Measurements from ENCODE around the gene IL17RE. TPM values are rescaled to one million over a fixed set of nuclear protein-coding genes. Genes with fewer than 3 reads are reported as not detected.
A peak's percentile ranks its signal among the peaks of the same experiment; 100 is the strongest.

Gene IL17RE
- total and polyA plus RNA-seq, 2 of the 13 experiments (the other 11 are each of a cell fraction or from before 2014, with no cell fraction given), result 14.5 to 24.1 TPM

- no peak for TF ChIP-seq CSRNP1 (CRISPR knock-in tag; IDR thresholded peaks at IDR 0.05)
- no peak for TF ChIP-seq ZNF468 (CRISPR knock-in tag; IDR thresholded peaks at IDR 0.05)
- TF ChIP-seq ZFP37 (CRISPR knock-in tag; IDR thresholded peaks at IDR 0.05; ENCODE audit: borderline replicate concordance), result no peak
- TF ChIP-seq ETV6 (CRISPR knock-in tag; conservative IDR thresholded peaks at IDR 0.05), result no peak
- TF ChIP-seq EP300 (IDR thresholded peaks at IDR 0.05; ENCODE audit: low read depth in 2 of 2, low read length in 2 of 2), result no peak
- no peak for TF ChIP-seq EP300 (CRISPR knock-in tag; IDR thresholded peaks at IDR 0.05; ENCODE audit: borderline replicate concordance)
Observed at GRCh38 chr3:9913601-9914000, 11.0 kb downstream of the IL17RE start (continued).

GRCh38 chr3:9914011-9914410 lies 11.4 kb downstream of the IL17RE start:
- 0 out of 2 replicates have a peak overlapping the region, but pooled peaks have one; percentile 8 for H3K4me2 ChIP-seq (ENCODE audit: low read depth, low read length)
- no TSS peak for BruUV-seq (replicated peaks)
- intact Hi-C loops (cut with micrococcal nuclease; ENCODE audit: unreplicated experiment) (loop anchor here (2.0 kb wide), 1 partner anchor 15 kb away; no protein-coding TSS in a partner anchor), in situ Hi-C loops (cut with HindIII; ENCODE audit: extremely low pct_ligation_motif_present, low pct_unique_long_range_greater_than_20kb) (no loop called here)
- no peak for FAIRE-seq
- no peak overlapping the region for H3K9ac ChIP-seq (ENCODE audit: insufficient read depth, low read depth, low read length)
- DNase-seq (ENCODE audit: low spot score), result no peak
- H4K20me1 ChIP-seq (ENCODE audit: insufficient read depth, low read length), result no peaks in the 10 kb centered on the region
- WGBS (ENCODE audit: low lambda C conversion rate), result 73% methylated on average over 1 of the region's 1 CpG
- ChIA-PET POLR2A (interaction anchor here (1.4 to 9.0 kb wide), 4 partner anchors 13 to 49 kb away, joined by 7 to 298 read pairs (median 80); partner anchors contain the start of genes CRELD1 and IL17RE), CTCF (ENCODE audit: low intra/inter-chr PET ratio, low total read pairs) (interaction anchor here (2.1 kb wide), 1 partner anchor 52 kb away, joined by 14 read pairs; no protein-coding TSS in a partner anchor)
- no peak overlapping the region for H2AFZ ChIP-seq (ENCODE audit: low read length)
- H3K27ac ChIP-seq (ENCODE audit: extremely low read length, insufficient read depth, low read length), result peak overlapping the region; percentile 90
- peaks cover 38% of the 10 kb centered on the region for H3K4me1 ChIP-seq (ENCODE audit: insufficient read depth, low read length)
- no peak for ATAC-seq
- TF ChIP-seq ZNF331 (CRISPR knock-in tag; IDR thresholded peaks at IDR 0.05) (no peak), ZNF879 (CRISPR knock-in tag; IDR thresholded peaks at IDR 0.05) (0 out of 2 replicates have a peak, but pooled peaks have one; percentile 6), ZNF101 (CRISPR knock-in tag; IDR thresholded peaks at IDR 0.05; ENCODE audit: borderline replicate concordance, low read depth) (no peak), ZNF609 (CRISPR knock-in tag; IDR thresholded peaks at IDR 0.05; ENCODE audit: borderline replicate concordance) (no peak), MTA3 (CRISPR knock-in tag; IDR thresholded peaks at IDR 0.05) (no peak)
- H3K27me3 ChIP-seq (ENCODE audit: control insufficient read depth in 1 of 2, insufficient read depth in 2 of 2, low read length in 2 of 2), result no peaks in the 10 kb centered on the region
- no peaks in the 10 kb centered on the region for H3K9me3 ChIP-seq (ENCODE audit: low read length)
- no peak overlapping the region for H3K4me3 ChIP-seq (replicated peaks in 1 of 3; ENCODE audit: insufficient read depth in 1 of 3, low read depth in 2 of 3, low read length in 3 of 3)
- peaks cover 3% of the 10 kb centered on the region for H3K79me2 ChIP-seq (ENCODE audit: insufficient read depth, low read length)
- H3K36me3 ChIP-seq (replicated peaks in 1 of 2; ENCODE audit: control insufficient read depth in 1 of 2, insufficient read depth in 2 of 2, low read length in 2 of 2), result peaks cover 5 to 15% of the 10 kb centered on the region in 2 experiments; a peak in 3 of 5 replicates

Measured in HepG2 (cell line).